Measurements from ENCODE around the gene IPO7. TPM values are rescaled to one million over a fixed set of nuclear protein-coding genes. Genes with fewer than 3 reads are reported as not detected.

IPO7 gene
- total and polyA plus RNA-seq, 2 of the 13 experiments (the other 11 are each of a cell fraction or from before 2014, with no cell fraction given) = 59.4 to 98.4 TPM

DNA sequence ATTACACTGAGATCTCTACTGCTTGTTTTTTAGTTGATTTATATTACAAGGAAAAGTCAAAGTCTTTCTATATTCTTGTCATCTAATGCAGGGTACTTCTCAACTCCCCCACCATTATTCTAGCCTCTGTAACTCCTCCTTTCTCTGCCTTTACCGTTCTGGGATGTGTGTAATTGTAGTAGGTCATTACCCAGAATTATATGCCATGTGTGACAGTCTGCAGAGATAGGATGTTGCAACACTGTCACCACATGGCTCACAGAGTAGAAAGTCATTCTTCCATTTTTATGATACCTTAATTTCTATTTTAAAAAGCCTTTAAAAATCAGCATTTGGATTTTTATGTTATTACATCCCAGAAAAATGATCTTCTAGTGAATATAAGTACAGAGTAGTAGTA, 109.0 kb downstream of the IPO7 start (continued):
- TF ChIP-seq, protein P1, sequence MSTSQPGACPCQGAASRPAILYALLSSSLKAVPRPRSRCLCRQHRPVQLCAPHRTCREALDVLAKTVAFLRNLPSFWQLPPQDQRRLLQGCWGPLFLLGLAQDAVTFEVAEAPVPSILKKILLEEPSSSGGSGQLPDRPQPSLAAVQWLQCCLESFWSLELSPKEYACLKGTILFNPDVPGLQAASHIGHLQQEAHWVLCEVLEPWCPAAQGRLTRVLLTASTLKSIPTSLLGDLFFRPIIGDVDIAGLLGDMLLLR (CRISPR knock-in tag; IDR thresholded peaks at IDR 0.05) = no peak
- TF ChIP-seq ZNF546 (CRISPR knock-in tag; conservative IDR thresholded peaks at IDR 0.05) (no peak), TBL1XR1 (IDR thresholded peaks at IDR 0.05; ENCODE audit: borderline replicate concordance, low read length, partially characterized antibody) (no peak)
- TF ChIP-seq, protein P2, sequence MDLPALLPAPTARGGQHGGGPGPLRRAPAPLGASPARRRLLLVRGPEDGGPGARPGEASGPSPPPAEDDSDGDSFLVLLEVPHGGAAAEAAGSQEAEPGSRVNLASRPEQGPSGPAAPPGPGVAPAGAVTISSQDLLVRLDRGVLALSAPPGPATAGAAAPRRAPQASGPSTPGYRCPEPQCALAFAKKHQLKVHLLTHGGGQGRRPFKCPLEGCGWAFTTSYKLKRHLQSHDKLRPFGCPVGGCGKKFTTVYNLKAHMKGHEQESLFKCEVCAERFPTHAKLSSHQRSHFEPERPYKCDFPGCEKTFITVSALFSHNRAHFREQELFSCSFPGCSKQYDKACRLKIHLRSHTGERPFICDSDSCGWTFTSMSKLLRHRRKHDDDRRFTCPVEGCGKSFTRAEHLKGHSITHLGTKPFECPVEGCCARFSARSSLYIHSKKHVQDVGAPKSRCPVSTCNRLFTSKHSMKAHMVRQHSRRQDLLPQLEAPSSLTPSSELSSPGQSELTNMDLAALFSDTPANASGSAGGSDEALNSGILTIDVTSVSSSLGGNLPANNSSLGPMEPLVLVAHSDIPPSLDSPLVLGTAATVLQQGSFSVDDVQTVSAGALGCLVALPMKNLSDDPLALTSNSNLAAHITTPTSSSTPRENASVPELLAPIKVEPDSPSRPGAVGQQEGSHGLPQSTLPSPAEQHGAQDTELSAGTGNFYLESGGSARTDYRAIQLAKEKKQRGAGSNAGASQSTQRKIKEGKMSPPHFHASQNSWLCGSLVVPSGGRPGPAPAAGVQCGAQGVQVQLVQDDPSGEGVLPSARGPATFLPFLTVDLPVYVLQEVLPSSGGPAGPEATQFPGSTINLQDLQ (CRISPR knock-in tag; IDR thresholded peaks at IDR 0.05) = no peak

DNA sequence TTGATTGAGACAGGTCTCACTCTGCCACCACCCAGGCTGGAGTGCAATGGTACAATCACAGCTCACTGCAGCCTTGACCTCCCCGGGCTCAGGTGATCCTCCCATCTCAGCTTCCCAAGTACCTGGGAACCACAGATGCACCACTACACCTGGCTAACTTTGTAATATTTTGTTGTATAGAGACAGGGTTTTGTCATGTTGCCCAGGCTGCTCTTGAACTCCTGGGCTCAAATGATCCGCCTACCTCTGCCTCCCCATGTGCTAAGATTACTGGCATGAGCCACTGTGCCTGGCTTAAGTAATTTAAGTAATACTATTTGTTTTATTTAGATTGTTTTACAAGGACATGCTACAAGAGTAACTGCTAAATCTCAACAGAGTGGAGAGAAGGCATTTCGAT, 109.9 kb downstream of the IPO7 start:
- intact Hi-C loops (cut with micrococcal nuclease; ENCODE audit: unreplicated experiment) = no loop called here
- ChIA-PET POLR2A (no interaction called here), CTCF (ENCODE audit: low intra/inter-chr PET ratio, low total read pairs) (no interaction called here)
- Histone ChIP-seq H3K4me2 (ENCODE audit: low read depth, low read length) (no peak overlapping the region), H3K4me3 (replicated peaks in 1 of 3; ENCODE audit: insufficient read depth in 1 of 3, low read depth in 2 of 3, low read length in 3 of 3) (no peak overlapping the region), H3K4me1 (ENCODE audit: insufficient read depth, low read length) (peaks cover 14% of the 10 kb centered on the region), H3K9me3 (ENCODE audit: low read length) (no peaks in the 10 kb centered on the region), H3K27me3 (ENCODE audit: control insufficient read depth in 1 of 2, insufficient read depth in 2 of 2, low read length in 2 of 2) (no peaks in the 10 kb centered on the region), H3K36me3 (replicated peaks in 1 of 2; ENCODE audit: control insufficient read depth in 1 of 2, insufficient read depth in 2 of 2, low read length in 2 of 2) (peaks cover 10 to 38% of the 10 kb centered on the region in 2 experiments; a peak in 4 of 5 replicates), H3K27ac (ENCODE audit: extremely low read length, insufficient read depth, low read length) (no peak overlapping the region), H4K20me1 (ENCODE audit: insufficient read depth, low read length) (no peaks in the 10 kb centered on the region), H3K79me2 (ENCODE audit: insufficient read depth, low read length) (no peaks in the 10 kb centered on the region), H2AFZ (ENCODE audit: low read length) (no peak overlapping the region), H3K9ac (ENCODE audit: insufficient read depth, low read depth, low read length) (no peak overlapping the region)
- WGBS (ENCODE audit: low lambda C conversion rate) = 95% methylated on average over 3 of the region's 3 CpGs
- DNase-seq (ENCODE audit: low spot score) (no peak), ATAC-seq (no peak), FAIRE-seq (no peak)
- in situ Hi-C loops (cut with HindIII; ENCODE audit: extremely low pct_ligation_motif_present, low pct_unique_long_range_greater_than_20kb) = loop anchor here (25.0 kb wide), 1 partner anchor 332 kb away; no protein-coding TSS in a partner anchor
- no TSS peak for BruUV-seq (replicated peaks)
- no peak for TF ChIP-seq RBM22 (optimal IDR thresholded peaks at IDR 0.05; ENCODE audit: low read length)
- TF ChIP-seq, protein P3, sequence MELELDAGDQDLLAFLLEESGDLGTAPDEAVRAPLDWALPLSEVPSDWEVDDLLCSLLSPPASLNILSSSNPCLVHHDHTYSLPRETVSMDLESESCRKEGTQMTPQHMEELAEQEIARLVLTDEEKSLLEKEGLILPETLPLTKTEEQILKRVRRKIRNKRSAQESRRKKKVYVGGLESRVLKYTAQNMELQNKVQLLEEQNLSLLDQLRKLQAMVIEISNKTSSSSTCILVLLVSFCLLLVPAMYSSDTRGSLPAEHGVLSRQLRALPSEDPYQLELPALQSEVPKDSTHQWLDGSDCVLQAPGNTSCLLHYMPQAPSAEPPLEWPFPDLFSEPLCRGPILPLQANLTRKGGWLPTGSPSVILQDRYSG (CRISPR knock-in tag; IDR thresholded peaks at IDR 0.05) = no peak
- TF ChIP-seq NKX3-1 (CRISPR knock-in tag; IDR thresholded peaks at IDR 0.05) = no peak
- no peak for TF ChIP-seq ZNF746 (CRISPR knock-in tag; IDR thresholded peaks at IDR 0.05)
- no peak for TF ChIP-seq ZNF230 (CRISPR knock-in tag; IDR thresholded peaks at IDR 0.05)
- TF ChIP-seq, protein P4, sequence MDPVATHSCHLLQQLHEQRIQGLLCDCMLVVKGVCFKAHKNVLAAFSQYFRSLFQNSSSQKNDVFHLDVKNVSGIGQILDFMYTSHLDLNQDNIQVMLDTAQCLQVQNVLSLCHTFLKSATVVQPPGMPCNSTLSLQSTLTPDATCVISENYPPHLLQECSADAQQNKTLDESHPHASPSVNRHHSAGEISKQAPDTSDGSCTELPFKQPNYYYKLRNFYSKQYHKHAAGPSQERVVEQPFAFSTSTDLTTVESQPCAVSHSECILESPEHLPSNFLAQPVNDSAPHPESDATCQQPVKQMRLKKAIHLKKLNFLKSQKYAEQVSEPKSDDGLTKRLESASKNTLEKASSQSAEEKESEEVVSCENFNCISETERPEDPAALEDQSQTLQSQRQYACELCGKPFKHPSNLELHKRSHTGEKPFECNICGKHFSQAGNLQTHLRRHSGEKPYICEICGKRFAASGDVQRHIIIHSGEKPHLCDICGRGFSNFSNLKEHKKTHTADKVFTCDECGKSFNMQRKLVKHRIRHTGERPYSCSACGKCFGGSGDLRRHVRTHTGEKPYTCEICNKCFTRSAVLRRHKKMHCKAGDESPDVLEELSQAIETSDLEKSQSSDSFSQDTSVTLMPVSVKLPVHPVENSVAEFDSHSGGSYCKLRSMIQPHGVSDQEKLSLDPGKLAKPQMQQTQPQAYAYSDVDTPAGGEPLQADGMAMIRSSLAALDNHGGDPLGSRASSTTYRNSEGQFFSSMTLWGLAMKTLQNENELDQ (CRISPR knock-in tag; IDR thresholded peaks at IDR 0.05; ENCODE audit: borderline replicate concordance) = no peak
- TF ChIP-seq ZNF672 (CRISPR knock-in tag; IDR thresholded peaks at IDR 0.05) = no peak
- TF ChIP-seq, protein P5, sequence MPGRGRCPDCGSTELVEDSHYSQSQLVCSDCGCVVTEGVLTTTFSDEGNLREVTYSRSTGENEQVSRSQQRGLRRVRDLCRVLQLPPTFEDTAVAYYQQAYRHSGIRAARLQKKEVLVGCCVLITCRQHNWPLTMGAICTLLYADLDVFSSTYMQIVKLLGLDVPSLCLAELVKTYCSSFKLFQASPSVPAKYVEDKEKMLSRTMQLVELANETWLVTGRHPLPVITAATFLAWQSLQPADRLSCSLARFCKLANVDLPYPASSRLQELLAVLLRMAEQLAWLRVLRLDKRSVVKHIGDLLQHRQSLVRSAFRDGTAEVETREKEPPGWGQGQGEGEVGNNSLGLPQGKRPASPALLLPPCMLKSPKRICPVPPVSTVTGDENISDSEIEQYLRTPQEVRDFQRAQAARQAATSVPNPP (CRISPR knock-in tag; IDR thresholded peaks at IDR 0.05) = no peak
- no peak for TF ChIP-seq TRIM24 (CRISPR knock-in tag; IDR thresholded peaks at IDR 0.05)

All from HepG2 (cell line).